Nephron progenitor cell (in vitro differentiated cells): ENCODE measurements around the gene REEP1.

Source experiments
- DNase-seq: peaks from one replicate; pipeline ENCODE4 v3.0.0; 2021
- H3K27ac Mint-ChIP-seq: 2 replicates; pipeline ENCODE4 v1.8.0; 2021; ENCODE audit warnings: mild to moderate bottlenecking, moderate library complexity, mixed read lengths
- H3K27me3 Mint-ChIP-seq: 2 replicates; pipeline ENCODE4 v1.8.0; 2021; ENCODE audit warnings: mild to moderate bottlenecking, low read depth, mixed read lengths; ENCODE audit not compliant: poor library complexity
- H3K36me3 Mint-ChIP-seq: 2 replicates; pipeline ENCODE4 v1.8.0; 2021; ENCODE audit warnings: low read depth, mixed read lengths
- H3K4me1 Mint-ChIP-seq: 2 replicates; pipeline ENCODE4 v1.8.0; 2021; ENCODE audit warnings: mixed read lengths
- H3K4me3 Mint-ChIP-seq: 2 replicates; pipeline ENCODE4 v1.8.0; 2021; ENCODE audit warnings: mild to moderate bottlenecking, moderate library complexity, mixed read lengths
- H3K9me3 Mint-ChIP-seq: 2 replicates; pipeline ENCODE4 v1.8.0; 2021; ENCODE audit warnings: mild to moderate bottlenecking, moderate library complexity, mixed read lengths
- TF ChIP-seq, protein P1 (sequence below): fragments of 200-600 bp; sonication (generic); IDR thresholded peaks from 2 replicates; pipeline ENCODE4 v1.5.0; 2021; ENCODE audit warnings: antibody characterized with exemption

Gene REEP1

DNA sequence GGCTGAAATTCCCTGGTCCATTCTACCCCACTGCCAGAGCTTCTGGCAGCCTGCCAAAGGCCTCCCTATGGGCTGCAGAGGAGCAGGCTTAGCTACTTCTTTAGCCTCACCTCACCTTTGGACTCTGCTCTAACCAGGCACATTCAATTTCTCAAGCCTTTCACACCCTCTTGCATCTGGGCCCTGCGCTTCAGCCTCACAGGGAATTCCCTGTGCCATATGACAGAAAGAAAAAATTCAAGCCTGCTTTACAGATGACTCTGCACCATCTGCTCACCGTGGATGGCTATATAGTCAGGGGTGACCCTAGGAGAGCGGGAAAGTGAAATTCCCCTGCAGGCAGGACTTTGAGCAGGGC is 62.5 kb downstream of the REEP1 start:
- H3K36me3 Mint-ChIP-seq = peaks cover 4% of the 10 kb centered on the region
- peaks cover 22% of the 10 kb centered on the region for H3K27me3 Mint-ChIP-seq
- peaks cover 29% of the 10 kb centered on the region for H3K9me3 Mint-ChIP-seq
- H3K27ac Mint-ChIP-seq = no peak overlapping the region
- no peak overlapping the region for H3K4me3 Mint-ChIP-seq
- DNase-seq = no peak
- TF ChIP-seq, protein P1, sequence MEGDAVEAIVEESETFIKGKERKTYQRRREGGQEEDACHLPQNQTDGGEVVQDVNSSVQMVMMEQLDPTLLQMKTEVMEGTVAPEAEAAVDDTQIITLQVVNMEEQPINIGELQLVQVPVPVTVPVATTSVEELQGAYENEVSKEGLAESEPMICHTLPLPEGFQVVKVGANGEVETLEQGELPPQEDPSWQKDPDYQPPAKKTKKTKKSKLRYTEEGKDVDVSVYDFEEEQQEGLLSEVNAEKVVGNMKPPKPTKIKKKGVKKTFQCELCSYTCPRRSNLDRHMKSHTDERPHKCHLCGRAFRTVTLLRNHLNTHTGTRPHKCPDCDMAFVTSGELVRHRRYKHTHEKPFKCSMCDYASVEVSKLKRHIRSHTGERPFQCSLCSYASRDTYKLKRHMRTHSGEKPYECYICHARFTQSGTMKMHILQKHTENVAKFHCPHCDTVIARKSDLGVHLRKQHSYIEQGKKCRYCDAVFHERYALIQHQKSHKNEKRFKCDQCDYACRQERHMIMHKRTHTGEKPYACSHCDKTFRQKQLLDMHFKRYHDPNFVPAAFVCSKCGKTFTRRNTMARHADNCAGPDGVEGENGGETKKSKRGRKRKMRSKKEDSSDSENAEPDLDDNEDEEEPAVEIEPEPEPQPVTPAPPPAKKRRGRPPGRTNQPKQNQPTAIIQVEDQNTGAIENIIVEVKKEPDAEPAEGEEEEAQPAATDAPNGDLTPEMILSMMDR = no peak
- peaks cover 3% of the 10 kb centered on the region for H3K4me1 Mint-ChIP-seq

DNA sequence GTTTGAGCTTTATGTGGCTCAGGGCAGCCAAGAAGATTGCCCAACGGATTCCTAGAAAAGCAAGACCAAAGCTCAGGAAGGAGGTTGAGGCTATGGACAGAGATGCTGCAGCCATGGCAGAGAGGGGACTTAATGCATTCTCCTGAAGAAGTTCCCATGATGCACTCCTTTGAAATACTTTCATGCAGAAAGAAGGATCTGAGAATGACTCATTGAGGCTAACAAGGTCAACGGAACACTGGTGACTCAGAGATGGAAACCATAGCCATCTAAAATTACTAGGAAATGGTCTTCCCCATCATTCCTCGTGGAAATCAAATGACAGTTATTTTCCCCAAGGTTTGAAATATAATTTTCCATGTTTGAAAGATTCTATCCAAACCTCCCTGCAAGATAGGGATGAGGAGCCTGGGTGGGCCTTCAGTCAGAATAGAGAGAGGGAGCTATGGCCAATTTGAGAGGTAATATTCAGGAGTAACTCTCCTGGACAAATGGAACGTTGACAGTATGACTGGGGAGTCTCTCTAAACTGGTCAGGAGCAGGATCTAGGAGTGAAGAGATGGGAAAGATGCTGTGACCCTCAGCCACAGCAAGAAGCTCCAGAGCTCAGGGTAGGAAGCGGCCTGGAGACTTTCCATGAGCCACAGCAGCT is 63.0 kb downstream of the REEP1 start:
- Mint-ChIP-seq H3K36me3 (peaks cover 4% of the 10 kb centered on the region), H3K27me3 (peaks cover 17% of the 10 kb centered on the region), H3K9me3 (peaks cover 34% of the 10 kb centered on the region), H3K4me3 (no peak overlapping the region), H3K27ac (no peak overlapping the region), H3K4me1 (no peaks in the 10 kb centered on the region)
- no peak for DNase-seq
- TF ChIP-seq, protein P1 = no peak

DNA sequence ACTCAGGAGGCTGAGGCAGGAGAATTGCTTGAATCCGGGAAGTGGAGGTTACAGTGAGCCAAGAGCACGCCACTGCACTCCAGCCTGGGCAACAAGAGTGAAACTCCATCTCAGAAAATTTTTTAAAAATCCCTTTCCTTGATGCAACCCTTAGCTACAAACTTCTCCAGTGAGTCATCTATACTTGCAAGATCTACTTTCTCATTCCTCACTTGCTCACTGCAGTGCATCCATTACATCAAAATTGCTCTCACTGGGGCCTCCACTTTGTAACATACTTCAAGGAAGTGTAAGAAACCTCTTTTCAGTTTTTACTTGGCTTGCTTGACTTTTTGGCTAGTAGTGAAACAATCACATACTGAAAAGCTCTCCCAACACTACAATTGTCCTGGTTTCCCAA is 65.3 kb downstream of the REEP1 start:
- H3K9me3 Mint-ChIP-seq = peaks cover 52% of the 10 kb centered on the region
- peaks cover 4% of the 10 kb centered on the region for H3K36me3 Mint-ChIP-seq
- H3K4me1 Mint-ChIP-seq = no peaks in the 10 kb centered on the region
- H3K4me3 Mint-ChIP-seq = no peak overlapping the region
- H3K27ac Mint-ChIP-seq = no peak overlapping the region
- H3K27me3 Mint-ChIP-seq = peaks cover 15% of the 10 kb centered on the region
- DNase-seq = no peak
- TF ChIP-seq, protein P1 = no peak

DNA sequence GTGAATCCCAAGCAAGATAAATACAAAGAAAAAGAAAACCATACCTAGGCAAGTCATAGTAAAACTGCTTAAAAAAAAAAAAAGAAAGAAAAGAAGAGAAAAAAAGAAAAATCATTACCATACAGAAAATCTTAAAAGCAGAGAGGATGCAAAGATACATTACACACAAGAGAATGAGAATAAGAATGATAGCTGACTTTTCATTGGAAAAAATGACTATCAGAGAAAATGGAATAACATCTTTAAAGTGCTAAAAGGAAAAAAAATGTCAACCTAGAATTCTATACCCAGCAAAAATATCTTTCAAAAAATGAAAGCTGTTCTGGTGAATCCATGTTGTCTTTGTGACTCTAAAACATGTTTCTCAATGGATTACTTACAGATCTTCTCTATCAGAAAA is 66.2 kb downstream of the REEP1 start:
- Mint-ChIP-seq H3K27ac (no peak overlapping the region), H3K36me3 (peaks cover 4% of the 10 kb centered on the region), H3K9me3 (peaks cover 55% of the 10 kb centered on the region), H3K4me1 (no peaks in the 10 kb centered on the region), H3K4me3 (no peak overlapping the region), H3K27me3 (peaks cover 13% of the 10 kb centered on the region)
- no peak for DNase-seq
- TF ChIP-seq, protein P1 = no peak

DNA sequence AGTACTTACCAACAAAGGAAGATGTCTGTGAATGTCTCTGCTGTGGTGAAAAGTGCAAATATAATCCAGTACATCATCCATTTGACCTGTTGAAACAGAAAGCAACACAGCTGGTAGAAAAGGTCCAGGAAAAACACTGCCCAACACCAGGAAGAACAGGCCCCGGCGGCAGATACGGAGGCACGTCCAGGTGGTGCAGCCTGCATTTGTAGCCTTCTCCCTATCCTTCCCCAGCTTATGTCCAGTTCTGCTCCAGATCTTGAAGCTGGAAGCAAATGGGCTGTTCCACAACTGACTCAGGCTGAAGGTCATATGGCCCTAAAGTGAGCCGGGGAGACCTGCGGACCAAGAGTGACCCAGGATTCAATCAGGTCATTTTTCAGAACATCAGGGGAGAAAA is 73.5 kb downstream of the REEP1 start:
- peaks cover 23% of the 10 kb centered on the region for H3K27me3 Mint-ChIP-seq
- DNase-seq = no peak
- peaks cover 24% of the 10 kb centered on the region for H3K9me3 Mint-ChIP-seq
- no peak overlapping the region for H3K27ac Mint-ChIP-seq
- H3K4me3 Mint-ChIP-seq = no peak overlapping the region
- H3K36me3 Mint-ChIP-seq = no peaks in the 10 kb centered on the region
- TF ChIP-seq, protein P1 = no peak
- H3K4me1 Mint-ChIP-seq = no peaks in the 10 kb centered on the region

DNA sequence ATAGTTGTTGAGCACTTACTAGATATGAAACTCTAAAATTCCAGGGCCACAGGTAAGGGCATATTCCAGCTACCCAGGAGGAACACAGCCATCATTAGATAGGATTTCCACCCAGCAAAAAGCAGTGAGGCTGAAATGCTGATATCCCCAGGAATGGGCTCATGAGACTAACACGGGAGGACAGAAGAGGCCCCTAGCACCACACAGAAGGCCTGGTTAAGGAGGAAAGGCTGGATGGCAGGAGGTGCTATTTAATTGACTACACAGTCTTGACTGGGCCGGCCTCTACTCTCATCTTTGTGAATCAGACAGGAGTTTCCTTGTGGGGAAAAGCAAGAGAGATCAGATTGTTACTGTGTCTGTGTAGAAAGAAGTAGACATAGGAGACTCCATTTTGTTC is 76.4 kb downstream of the REEP1 start:
- TF ChIP-seq, protein P1 = no peak
- no peak for DNase-seq
- H3K4me3 Mint-ChIP-seq = no peak overlapping the region
- peaks cover 7% of the 10 kb centered on the region for H3K9me3 Mint-ChIP-seq
- no peaks in the 10 kb centered on the region for H3K4me1 Mint-ChIP-seq
- H3K36me3 Mint-ChIP-seq = no peaks in the 10 kb centered on the region
- peaks cover 25% of the 10 kb centered on the region for H3K27me3 Mint-ChIP-seq
- H3K27ac Mint-ChIP-seq = peak overlapping the region; percentile 40
